Measurements from ENCODE around the gene COLGALT1. TPM values are rescaled to one million over a fixed set of nuclear protein-coding genes. Genes with fewer than 3 reads are reported as not detected.

Gene COLGALT1
- total and polyA plus RNA-seq, 2 of the 8 experiments (the other 6 are each of a cell fraction or from before 2014, with no cell fraction given) = 44.7 to 58.1 TPM

DNA sequence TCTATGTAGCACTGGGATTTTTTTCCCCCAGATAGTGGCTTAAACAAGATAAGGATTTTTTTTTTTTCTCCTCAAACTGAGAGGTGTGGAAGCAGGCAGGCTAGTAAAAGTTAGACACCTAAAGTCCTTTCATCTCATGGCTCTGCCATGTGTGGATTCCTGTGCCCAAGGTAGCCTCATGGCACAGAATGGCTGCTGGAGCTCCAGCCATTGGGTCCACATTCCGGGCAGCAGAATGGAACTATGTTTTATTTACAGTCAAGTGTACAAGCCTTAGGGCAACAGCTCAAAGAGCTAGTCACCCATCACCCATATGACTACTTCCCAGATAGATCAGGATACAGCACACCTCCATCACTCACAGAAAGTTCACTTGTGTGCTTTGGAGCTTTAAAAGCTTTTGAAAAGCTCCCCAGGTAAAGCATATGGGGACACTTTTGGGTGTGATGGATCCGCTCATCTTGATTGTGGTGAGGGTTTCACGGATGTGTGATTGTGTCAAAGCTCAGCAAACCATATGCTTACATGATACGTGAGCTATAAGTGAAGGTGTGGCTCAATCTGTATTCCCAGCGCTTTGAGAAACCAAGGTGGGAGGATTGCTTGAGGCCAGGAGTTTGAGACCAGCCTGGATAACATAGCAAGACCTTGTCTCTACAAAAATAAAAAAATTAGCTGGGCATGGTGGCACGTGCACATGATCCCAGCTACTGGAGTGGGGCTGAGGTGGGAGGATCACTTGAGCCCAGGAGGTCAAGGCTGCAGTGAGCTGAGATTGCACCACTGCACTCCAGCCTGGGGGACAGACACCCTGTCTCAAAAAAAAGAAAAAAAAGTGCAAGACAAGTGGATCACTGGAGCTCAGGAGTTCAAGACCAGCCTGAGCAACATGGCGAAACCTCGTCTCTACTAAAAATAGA, 25.9 kb upstream of the COLGALT1 start:
- CTCF ChIA-PET (ENCODE audit: partially characterized antibody) = interaction anchor here (0.5 to 2.1 kb wide), 8 partner anchors 10 to 396 kb away, joined by 3 to 7 read pairs (median 4); no protein-coding TSS in a partner anchor
- Histone ChIP-seq H3K9ac (replicated peaks in 1 of 4; ENCODE audit: extremely low read depth in 1 of 4, low read depth in 3 of 4, low read length in 3 of 4) (no peak overlapping the region), H3K79me2 (ENCODE audit: control insufficient read depth in 1 of 2, insufficient read depth in 2 of 2, low read length in 2 of 2) (no peaks in the 10 kb centered on the region), H3K4me1 (replicated peaks in 1 of 4; ENCODE audit: control insufficient read depth in 3 of 4, insufficient read depth in 4 of 4, low read length in 3 of 4) (peaks cover 0 to 5% (median 2%) of the 10 kb centered on the region in 4 experiments; a peak in 2 of 7 replicates), H2BK15ac (ENCODE audit: low read length) (no peak overlapping the region), H3K4me2 (ENCODE audit: insufficient read depth in 1 of 2, low read depth in 2 of 2, low read length in 2 of 2) (no peak overlapping the region), H2BK5ac (ENCODE audit: low read depth, low read length) (no peak overlapping the region), H4K8ac (ENCODE audit: extremely low read depth, insufficient read depth, low read length) (no peak overlapping the region), H3K79me1 (ENCODE audit: low read depth, low read length) (no peaks in the 10 kb centered on the region), H4K20me1 (replicated peaks in 1 of 2; ENCODE audit: control insufficient read depth in 1 of 2, insufficient read depth in 2 of 2, low read length in 2 of 2) (no peaks in the 10 kb centered on the region), H4K5ac (ENCODE audit: insufficient read length, low read depth, low read length) (no peak overlapping the region), H3K56ac (replicated peaks; ENCODE audit: insufficient read length, low read depth, low read length) (no peak overlapping the region), H3K23me2 (ENCODE audit: low read depth, low read length) (no peaks in the 10 kb centered on the region), H3K23ac (ENCODE audit: insufficient read length) (no peak overlapping the region), H3K27me3 (replicated peaks in 1 of 4; ENCODE audit: control insufficient read depth in 3 of 4, extremely low read depth in 1 of 4, insufficient read depth in 3 of 4, low read length in 3 of 4) (peaks cover 0 to 3% (median 0%) of the 10 kb centered on the region in 4 experiments; a peak in 1 of 7 replicates), H3K27ac (ENCODE audit: low read depth, low read length) (no peak overlapping the region), H2BK120ac (replicated peaks; ENCODE audit: low read depth, low read length) (no peak overlapping the region), H3K4ac (replicated peaks; ENCODE audit: insufficient read length, low read depth, low read length) (no peak overlapping the region), H3K9me3 (ENCODE audit: insufficient read depth in 2 of 2, low read depth in 1 of 2, low read length in 1 of 2) (no peaks in the 10 kb centered on the region), H3K36me3 (ENCODE audit: control insufficient read depth in 2 of 4, insufficient read depth in 4 of 4, low read length in 3 of 4) (no peaks in the 10 kb centered on the region), H4K91ac (replicated peaks; ENCODE audit: insufficient read length, low read length) (no peak overlapping the region), H3K18ac (ENCODE audit: extremely low read depth, low read length) (no peak overlapping the region), H2BK12ac (ENCODE audit: low read depth, low read length) (no peak overlapping the region), H3K4me3 (ENCODE audit: extremely low read depth in 1 of 4, insufficient read depth in 2 of 4, low read depth in 3 of 4, low read length in 4 of 4) (no peak overlapping the region), H2BK20ac (ENCODE audit: low read length) (0 out of 2 replicates have a peak overlapping the region, but pooled peaks have one; percentile 1), H2AK5ac (ENCODE audit: low read depth, low read length) (no peak overlapping the region), H2AFZ (ENCODE audit: low read length) (no peak overlapping the region), H3K14ac (ENCODE audit: insufficient read length) (no peak overlapping the region)
- POLR2A ChIA-PET (ENCODE audit: partially characterized antibody) = interaction anchor here (0.5 to 2.5 kb wide), 10 partner anchors 8 to 702 kb away, joined by 3 to 19 read pairs (median 4); partner anchors contain the start of gene PGLS
- FAIRE-seq = no peak
- 94% methylated on average over 8 of the region's 8 CpGs; no CpG with 5 or more reads in 1 of the 2 experiments for WGBS, 2 experiments (ENCODE audit: extremely low coverage in 1 of 2, insufficient coverage in 1 of 2, insufficient read length in 1 of 2, insufficient replicate concordance in 2 of 2, low coverage in 1 of 2, low lambda C conversion rate in 2 of 2, missing lambda C conversion rate in 1 of 2)
- DNase-seq (ENCODE audit: low read depth in 1 of 2, low spot score in 2 of 2) = no peak
- TF ChIP-seq SAP30 (IDR thresholded peaks at IDR 0.05; ENCODE audit: insufficient read depth, insufficient replicate concordance, low read length) (no peak), KDM1A (IDR thresholded peaks at IDR 0.05; ENCODE audit: borderline replicate concordance, low read length) (peak; percentile 85), CBX5 (IDR thresholded peaks at IDR 0.05; ENCODE audit: low read depth, low read length) (no peak), MAFK (IDR thresholded peaks at IDR 0.05; ENCODE audit: low read depth, low read length) (no peak), EZH2 (IDR thresholded peaks at IDR 0.05; ENCODE audit: low read depth, low read length, severe bottlenecking) (no peak), RFX5 (IDR thresholded peaks at IDR 0.05; ENCODE audit: borderline replicate concordance, low read depth, low read length) (no peak), CREB1 (IDR thresholded peaks at IDR 0.05) (no peak), HDAC2 (IDR thresholded peaks at IDR 0.05; ENCODE audit: borderline replicate concordance in 1 of 2, low read depth in 2 of 2, low read length in 2 of 2) (peak in 1 of 2 experiments; percentile 60; a peak in 1 of 4 replicates), CBX8 (IDR thresholded peaks at IDR 0.05; ENCODE audit: borderline replicate concordance, low read depth, low read length) (no peak), TAF1 (IDR thresholded peaks at IDR 0.05; ENCODE audit: low read depth, low read length) (no peak)
